Suprapubic skin (tissue), 3 donors: Measurements from ENCODE around the gene TTC13.

Experiments
- CTCF ChIP-seq, 2 donors: fragments of 200-600 bp in 1 of 2; fragments of 450-650 bp in 1 of 2; sonication (generic) in 1 of 2; IDR thresholded peaks; one replicate each; pipeline ENCODE4 v1.5.1; 2016 to 2019; ENCODE audit warnings: antibody characterized with exemption in 2 of 2, mild to moderate bottlenecking in 1 of 2, moderate library complexity in 1 of 2
- EP300 ChIP-seq: sonication (generic); formaldehyde crosslinking; IDR thresholded peaks from one replicate; pipeline ENCODE4 v1.6.1; 2017; ENCODE audit warnings: antibody characterized with exemption
- POLR2A ChIP-seq, 2 donors: fragments of 450-650 bp; IDR thresholded peaks; one replicate each; pipeline ENCODE4 v1.6.1; 2017; ENCODE audit warnings: antibody characterized with exemption in 2 of 2, mild to moderate bottlenecking in 2 of 2, moderate library complexity in 2 of 2

- no peak for TF ChIP-seq CTCF (IDR thresholded peaks at IDR 0.05)
- TF ChIP-seq EP300: no peak
- TF ChIP-seq POLR2A (IDR thresholded peaks at IDR 0.05): no peak
Observed at GRCh38 chr1:231016966-231017365, 38.3 kb upstream of the TTC13 start.
